ENCODE results near the gene DIP2B.

GRCh38 chr12:50621399-50622300, 116.9 kb downstream of the DIP2B start:
- TF ChIP-seq POLR2A (IDR thresholded peaks at IDR 0.05), result no peak
- TF ChIP-seq CTCF (IDR thresholded peaks at IDR 0.05), result no peak
